GM19238 (cell line): ENCODE measurements around the gene FLT3.
A peak's percentile ranks its signal among the peaks of the same experiment; 100 is the strongest.
"Not testable (repeated sequence)": the region's sequence is repeated elsewhere in the genome, so short reads cannot be mapped to it uniquely, and the experiment has no call there.

Experiments
- DNase-seq: peaks from one replicate; pipeline ENCODE4 v3.0.0; 2011; ENCODE audit warnings: low spot score; ENCODE audit not compliant: insufficient read length

Gene FLT3

DNA sequence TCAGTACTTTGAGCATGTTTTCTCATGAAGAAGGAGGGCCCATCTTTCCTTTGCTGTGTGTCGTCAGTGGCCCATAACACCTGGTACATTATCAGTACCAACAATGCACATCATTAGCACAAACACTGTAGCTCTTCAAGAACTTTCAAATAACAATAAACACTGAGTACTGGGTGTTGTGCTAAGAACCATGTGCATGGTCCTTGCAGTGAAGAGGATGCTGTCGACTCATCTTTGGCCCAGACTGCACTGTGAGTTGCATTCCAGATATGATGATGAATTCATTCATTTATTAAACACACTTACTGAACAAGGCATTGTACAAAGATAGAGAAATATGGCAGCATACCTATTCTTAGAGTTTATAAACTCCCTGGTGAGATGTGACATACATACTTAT is 55.8 kb downstream of the FLT3 start:
- DNase-seq: no peak

DNA sequence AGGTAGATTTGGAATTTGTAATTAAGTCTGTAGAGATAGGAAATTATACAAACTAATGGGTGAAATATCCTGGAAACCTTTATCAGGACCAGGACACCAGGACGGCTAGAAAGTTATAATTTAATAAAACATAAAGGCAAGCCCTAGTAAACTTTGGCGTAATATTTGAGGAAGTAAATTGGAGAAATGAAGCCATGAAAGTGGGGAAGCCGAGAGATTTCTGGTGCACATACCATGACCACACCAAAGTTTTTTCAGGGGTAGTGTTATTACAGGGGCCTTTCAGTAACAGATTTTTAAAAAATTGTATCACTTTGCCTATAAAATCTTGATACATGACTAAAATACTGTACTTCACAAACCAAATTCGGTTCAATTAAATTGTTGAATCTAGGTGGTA is 57.2 kb downstream of the FLT3 start:
- DNase-seq: no peak

DNA sequence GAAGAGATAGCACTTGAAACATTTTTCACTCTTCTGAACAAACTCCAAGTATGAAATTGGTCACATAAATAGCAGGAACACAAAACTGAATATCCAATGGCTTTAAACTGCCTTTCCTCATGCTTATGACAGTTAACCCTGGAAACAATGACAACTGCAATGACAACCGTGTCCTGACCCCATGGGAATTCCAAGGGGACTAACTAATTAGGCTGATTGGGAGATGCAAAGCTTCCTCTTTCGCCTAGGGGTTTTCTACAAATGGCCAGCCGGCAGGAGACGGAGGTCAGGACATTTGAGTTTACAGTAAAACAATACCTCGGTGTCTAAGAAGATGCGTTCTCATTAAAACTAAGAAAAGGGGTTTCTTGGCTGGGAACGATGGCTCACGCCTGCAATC is 58.9 kb downstream of the FLT3 start:
- no peak for DNase-seq

DNA sequence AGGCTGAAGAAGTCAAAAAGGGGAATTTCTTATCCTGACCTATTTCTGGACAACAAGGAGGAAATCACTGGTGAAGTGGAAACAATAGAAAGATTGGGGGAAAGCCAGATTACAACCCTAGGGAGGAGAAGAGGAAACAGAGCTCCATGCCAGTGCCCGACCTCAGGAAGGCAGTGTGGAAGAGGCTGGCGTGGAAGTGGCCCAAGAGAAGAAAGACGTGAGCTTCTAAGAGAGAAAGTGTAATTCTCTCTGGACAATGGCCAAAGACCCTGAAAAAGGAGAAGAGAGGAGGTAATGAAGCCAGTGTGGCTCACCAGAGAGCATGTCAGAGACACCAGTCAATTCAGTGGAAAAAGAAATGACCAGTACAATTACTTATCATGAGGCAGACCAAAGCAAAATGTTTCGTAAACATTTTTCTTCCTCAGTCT is 59.3 kb downstream of the FLT3 start:
- no peak for DNase-seq

DNA sequence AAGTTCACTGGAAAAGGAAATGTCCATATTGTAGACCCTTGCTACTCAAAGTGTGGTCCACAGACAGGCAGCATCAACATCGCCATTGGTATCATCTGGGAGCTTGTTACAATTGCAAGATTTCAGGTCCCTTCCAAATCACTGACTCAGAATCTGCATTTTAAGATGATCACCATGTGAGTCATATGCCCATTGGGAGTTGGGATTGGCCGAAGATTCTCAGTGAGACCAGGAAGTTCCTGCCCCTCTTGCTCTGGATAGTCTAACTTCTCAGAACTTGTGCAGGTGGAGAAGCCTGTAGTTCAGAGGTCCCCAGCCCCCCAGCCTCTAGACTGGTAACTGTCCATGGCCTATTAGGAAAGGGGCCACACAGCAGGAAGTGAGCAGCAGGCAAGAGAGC is 63.0 kb downstream of the FLT3 start:
- DNase-seq: no peak

DNA sequence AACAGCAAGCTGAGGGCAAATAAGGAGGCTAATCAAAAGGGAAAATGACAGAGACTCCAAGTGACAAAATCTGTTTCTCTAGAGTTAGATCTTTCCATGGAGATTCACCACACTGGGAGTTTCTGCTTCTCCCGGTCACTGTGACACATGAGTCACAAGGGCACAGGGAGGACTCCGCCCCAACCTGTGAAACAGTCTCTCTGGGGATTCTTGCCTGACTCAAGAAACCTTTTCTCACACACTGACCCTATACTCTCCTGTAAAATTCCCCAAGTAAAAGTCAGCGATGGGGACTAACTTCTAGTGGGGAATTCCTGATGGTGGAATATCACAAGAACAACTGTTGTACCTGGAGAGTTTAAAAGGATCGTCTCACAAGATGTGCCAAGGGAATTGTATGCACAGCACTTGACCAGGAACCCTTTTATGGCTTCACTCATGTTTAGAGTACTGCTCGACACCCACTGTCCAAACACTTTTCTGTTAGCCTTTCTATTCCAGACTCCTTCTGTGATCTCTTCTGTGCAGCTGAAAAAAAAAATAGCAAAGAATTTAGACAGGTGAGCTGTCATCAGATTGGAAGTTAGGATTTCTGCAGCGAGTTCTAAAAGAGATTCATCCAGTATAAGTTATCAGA is 65.1 kb downstream of the FLT3 start:
- DNase-seq: no peak

DNA sequence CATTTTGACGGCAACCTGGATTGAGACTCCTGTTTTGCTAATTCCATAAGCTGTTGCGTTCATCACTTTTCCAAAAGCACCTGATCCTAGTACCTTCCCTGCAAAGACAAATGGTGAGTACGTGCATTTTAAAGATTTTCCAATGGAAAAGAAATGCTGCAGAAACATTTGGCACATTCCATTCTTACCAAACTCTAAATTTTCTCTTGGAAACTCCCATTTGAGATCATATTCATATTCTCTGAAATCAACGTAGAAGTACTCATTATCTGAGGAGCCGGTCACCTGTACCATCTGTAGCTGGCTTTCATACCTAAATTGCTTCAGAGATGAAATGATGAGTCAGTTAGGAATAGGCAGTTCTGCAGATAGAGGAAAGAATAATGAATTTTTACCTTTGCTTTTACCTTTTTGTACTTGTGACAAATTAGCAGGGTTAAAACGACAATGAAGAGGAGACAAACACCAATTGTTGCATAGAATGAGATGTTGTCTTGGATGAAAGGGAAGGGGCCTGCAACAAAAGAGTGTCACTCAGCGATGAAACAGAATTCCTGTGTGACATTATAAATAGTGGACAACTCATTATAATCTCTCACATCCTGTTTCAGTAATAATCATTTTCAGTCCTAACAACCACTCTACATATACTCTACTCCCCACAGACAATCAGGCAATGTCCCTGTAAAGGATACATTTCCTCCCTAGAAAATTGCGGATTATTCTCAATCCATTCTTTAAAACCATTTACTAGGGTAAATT is 66.3 kb downstream of the FLT3 start:
- DNase-seq: no peak

DNA sequence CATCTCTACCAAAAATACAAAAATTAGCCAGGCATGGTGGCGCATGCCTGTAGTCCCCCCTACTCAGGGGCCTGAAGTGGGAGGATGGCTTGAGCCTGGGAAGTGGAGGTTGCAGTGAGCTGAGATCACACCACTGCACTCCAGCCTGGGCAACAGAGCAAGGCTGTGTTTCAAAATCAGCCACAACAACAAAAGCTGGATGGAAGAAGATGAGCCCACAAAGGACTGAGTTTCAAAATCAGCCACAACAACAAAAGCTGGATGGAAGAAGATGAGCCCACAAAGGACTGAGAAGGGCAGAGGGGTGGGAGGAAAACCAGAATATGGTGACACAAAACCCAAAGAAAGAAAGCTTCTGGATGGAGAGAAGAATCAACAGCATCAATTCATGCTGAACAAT is 67.9 kb downstream of the FLT3 start:
- DNase-seq: not testable (repeated sequence)

DNA sequence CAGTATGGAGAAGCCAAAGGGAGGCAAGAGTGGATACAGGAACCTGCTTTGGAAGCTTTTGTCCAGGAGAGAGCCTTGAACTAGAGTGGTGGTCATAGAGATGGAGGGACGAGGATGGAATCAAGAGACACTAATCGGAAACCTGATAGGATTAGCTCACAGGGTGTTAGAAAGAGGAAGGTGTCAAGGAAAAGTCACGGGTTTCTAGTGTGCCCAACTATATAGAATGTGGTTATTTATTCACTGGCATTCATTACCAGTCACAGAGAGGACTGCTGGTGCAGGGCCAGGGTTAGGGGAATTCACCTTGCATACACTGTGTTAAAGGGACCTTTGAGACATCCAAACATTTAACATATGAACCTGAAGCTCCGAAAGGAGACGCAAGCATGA is 68.5 kb downstream of the FLT3 start:
- DNase-seq: no peak

DNA sequence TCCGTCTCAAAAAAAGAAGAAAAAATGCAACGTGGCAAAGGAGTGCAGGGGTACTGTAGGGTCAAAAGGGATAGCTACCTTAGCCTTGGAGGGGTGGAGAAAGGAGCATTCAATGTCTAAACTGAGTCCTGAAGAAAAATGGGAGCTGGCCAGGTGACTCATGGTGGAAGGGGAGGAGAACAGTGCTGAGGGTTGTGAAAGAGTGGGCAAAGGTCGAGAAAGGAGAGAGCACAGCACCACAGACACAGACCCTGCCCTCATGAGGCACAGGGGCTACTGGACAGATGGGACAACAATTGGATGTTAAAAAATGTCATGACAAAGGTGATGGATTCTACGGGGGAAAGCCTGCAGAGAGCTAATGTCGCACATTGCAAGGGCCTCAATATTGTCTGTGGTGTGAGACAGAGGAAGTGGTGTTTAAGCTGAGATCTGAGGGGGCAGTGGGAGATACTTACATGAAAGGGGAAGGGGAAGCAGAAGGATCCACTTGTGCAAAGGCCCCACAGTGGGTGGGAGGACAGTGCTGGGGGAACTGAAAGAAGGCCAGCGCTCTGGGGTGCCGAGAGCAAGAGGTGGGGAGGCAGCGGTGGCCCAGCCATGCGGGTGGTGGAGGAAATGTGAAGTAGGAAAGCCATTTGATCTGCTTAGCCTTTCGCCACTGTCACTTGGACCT is 69.0 kb downstream of the FLT3 start:
- DNase-seq: no peak

DNA sequence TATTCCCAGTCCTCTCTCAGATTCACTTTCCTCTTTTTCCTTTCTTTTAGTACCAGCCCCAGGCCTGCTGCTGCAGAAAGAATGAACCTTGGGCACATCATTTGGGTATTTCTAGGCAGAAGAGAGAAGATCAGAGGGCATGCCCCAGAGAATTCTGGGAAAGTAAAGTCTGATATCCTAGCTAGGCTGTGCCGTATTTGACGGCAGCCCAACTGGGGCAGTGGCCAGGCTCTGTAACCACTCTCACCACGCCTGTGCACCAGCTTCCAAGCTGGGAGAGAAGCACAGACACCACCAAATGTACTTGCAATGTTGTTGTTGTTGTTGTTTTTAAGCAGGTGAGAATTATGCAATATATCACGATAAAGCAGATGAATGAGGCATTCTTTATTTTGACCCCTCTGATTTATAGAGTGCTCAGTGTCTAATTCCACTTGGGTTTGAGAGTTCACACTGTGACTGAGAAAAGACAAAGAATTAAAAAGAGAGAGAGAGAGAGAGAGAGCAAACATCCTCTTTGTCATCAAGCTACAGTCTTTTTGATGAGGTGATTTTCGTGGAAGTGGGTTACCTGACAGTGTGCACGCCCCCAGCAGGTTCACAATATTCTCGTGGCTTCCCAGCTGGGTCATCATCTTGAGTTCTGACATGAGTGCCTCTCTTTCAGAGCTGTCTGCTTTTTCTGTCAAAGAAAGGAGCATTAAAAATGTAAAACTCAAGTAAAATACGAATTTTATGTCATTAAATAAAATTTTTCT is 72.6 kb downstream of the FLT3 start:
- no peak for DNase-seq

DNA sequence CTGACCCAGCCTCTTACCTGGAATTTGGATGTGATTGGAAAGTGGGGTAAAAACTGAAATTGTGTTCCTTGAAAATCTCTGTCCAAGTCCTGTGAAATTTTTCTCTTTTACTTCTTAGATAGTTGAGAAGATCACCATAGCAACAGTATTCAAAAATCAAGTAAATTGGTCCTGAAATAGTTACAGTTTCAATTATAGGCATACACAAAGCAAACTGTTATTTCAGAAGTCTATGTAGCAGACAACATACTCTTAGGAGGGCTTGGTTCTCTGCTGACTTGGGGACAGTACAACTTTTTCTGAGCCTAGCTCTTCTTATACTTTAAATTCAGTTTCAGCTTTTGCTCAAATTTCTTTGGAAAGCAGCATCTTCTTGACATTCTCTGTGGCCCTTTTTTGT is 73.3 kb downstream of the FLT3 start:
- DNase-seq: no peak

DNA sequence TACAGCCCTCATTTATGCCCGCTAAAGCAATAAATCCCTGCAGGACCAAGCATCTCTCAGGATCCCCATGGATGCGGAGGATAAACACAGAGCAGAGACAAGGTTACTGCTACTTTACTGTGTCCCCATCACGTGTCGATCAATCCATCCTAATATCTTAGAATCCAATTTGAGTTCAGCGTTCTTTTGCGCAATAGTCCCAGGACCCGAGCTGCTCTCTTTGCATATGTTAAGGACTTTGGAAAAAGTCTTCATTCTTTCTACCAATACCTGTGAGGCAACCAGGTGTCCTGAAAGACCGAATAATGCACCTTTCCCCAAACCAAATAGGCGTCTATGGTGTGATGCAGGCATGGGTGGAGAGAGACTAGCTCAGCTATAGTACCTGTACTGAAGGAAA is 73.9 kb downstream of the FLT3 start:
- DNase-seq: no peak

DNA sequence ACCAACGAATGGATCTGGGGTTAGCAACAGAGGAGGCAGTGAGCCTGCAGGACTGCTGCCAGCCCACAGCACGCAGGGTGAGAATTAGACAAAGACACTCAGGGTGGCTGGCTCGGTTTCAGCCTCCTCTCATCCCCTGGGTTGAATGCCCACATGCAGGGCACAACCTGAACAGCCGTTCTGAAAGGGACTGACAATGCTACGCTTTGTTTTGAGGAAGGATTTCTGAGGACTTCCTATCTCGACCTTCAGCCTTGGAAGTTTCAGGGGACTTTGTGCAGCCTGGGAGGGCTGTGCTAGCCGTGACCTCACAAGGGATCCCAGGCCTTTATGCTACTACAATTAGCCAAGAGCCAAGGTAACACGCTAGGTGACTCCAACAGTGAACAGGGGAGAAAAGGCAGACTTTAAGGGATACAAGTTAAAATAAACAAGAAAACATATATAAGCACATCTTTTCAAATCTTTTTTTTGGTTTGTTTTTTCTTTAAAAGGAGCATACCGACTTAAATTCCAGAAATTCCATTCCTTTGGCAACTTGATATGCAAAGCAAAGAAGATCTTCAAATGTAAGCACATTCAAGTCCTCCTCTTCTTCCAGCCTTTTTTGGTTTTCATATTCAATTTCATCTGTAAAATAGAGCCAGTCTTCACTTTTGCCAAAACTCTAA is 77.4 kb downstream of the FLT3 start:
- no peak for DNase-seq

DNA sequence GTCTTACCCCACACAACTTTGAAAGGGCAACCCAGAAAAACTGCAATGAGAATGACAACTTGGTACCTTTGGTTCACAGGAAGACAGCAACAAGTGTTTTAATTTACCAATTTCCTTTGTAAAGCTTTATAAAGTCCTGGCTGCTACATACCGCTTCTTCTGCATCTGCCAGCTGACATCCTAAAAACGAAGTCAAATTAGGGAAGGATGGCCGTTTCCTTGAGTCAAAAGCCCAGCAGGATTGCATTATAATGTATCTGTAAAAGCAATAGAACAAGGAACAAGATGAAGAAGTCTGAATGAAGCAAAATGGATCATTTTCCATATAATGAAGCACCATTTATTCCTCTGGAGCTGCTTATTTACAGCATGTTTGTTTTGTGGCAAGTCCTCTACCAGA is 86.1 kb downstream of the FLT3 start:
- no peak for DNase-seq

DNA sequence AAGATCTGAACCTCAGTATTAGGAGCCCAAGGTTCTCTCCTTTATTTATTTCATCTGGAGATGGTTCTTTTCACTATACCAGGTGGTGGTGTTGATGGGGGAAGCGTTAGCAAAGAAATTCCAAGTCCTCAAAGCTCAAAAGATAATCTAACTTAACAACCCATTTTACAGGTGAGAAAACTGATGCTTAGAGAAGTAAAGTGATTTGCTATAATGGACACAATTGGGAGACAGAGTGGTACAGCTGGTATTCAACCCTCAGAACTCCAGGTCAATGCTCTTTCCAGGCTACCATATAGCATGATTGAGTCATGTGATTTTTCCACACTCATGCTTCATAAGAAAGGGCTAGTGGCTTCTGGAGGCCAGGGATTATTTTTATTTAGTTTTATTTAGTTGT is 86.9 kb downstream of the FLT3 start:
- DNase-seq: no peak

DNA sequence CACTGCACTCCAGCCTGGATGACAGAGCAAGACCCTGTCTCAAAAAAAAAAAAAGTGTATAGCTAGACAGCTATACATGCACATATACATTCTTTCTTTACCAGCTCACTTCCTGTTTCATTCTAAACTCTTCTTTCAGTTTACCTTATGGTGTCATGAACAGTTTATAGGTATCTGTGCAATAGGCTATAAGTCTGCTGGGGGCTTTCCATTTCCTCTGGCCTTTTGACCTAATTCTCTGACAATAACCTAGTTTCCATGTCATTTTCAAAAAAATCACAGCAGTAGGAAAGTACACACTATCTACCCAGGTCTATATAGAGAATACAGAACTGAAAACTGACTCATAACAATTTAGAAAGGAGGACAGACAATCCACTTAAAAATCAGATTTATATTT is 87.5 kb downstream of the FLT3 start:
- peak; percentile 28 for DNase-seq

DNA sequence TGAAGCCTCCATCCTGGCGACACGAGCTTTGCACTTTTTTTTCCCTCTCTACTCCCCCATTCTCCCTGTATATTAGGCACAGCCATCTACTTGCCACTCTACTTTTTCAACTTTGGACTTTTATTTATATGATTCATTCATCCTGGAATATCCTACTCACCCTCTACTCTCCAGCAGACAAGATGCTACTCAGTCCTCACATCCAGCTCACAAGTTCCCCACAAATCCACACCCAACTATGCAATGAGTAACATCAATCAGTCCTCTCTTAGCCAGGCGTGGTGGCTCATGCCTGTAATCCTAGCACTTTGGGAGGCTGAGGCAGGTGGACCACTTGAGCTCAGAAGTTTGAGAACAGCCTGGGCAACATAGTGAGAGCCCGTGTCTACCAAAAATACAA is 88.0 kb downstream of the FLT3 start:
- DNase-seq: no peak

DNA sequence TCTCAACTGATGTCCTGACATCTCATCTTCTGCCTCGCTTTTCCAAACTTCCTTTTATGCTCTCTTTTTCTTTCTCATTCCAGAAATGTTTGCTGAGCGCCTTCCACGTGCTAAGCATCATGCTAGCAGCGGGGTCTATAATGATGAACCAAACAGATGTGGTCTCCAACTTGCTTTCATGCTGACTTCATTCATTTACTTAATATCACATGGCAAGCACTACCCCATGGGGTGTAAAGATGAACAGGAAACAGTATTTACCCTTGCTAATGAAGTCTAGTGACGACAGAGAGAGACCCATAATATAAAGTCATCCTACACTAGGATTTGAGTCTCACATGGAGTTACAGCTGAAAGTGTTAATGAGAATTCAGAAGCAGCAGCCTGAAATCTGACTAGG is 90.3 kb downstream of the FLT3 start:
- DNase-seq: no peak

DNA sequence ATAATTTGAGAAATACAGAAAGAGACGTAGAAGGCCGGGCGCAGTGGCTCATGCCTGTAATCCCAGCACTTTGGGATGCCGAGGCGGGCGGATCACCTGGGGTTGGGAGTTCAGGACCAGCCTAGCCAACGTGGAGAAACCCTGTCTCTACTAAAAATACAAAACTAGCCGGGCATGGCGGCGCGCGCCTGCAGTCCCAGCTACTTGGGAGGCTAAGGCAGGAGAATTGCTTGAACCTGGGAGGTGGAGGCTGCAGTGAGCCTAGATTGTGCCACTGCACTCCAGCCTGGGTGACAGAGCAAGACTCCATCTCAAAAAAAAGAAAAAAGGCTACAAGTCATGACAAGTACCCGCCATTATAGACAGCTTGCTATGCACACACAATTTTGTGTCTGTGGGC is 95.4 kb downstream of the FLT3 start:
- not testable (repeated sequence) for DNase-seq

DNA sequence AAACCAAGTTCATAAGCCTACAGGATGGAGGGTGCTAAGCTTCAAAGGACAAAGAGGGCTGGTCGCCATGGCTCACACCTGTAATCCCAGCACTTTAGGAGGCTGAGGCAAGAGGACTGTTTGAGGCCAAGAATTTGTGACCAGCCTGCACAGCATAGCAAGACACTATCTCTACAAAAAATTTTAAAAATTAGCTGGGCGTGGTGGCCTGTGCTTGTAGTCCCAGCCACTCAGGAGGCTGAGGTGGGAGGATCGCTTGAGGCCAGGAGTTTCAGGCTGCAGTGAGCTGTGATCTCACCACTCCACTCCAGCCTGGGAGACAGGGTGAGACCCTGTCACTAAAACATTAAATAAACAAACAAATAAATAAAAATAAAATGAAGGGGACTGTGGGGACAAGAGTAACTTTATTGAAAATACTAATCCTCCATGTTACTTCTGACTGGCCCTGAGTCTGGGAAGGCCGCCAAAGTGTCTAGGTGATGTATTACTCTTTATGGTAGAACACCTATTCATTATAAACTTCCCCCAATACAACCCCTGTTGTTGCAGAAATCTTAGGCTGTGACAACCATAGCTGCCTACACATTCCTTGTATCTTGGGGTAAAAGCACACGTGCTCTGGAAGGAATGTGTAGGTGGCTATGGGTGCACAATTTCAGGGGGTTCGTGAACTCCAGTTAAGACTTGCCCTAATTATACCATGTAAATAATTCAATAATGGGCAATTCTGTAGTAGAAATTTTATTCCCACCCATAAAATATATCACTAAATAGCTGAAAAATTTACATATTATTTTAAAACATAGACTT is 97.3 kb downstream of the FLT3 start:
- DNase-seq: no peak
